Measurements from ENCODE around the gene GALNT9. TPM values are rescaled to one million over a fixed set of nuclear protein-coding genes. Genes with fewer than 3 reads are reported as not detected.
A peak's percentile ranks its signal among the peaks of the same experiment; 100 is the strongest.
"Not testable (repeated sequence)": the region's sequence is repeated elsewhere in the genome, so short reads cannot be mapped to it uniquely, and the experiment has no call there.

GALNT9 gene
- total RNA-seq, 1 experiment from 2014 or later = 0.36 TPM

- no peak overlapping the region for H3K27ac ChIP-seq
- DNase-seq = no peak
- H3K9me3 ChIP-seq (replicated peaks) = no peaks in the 10 kb centered on the region
- no peaks in the 10 kb centered on the region for H3K27me3 ChIP-seq
- H3K36me3 ChIP-seq = no peaks in the 10 kb centered on the region
- H3K4me1 ChIP-seq = no peaks in the 10 kb centered on the region
- no peak overlapping the region for H3K4me3 ChIP-seq
Observed at GRCh38 chr12:132227782-132228475, 101.5 kb downstream of the GALNT9 start.

- Histone ChIP-seq H3K4me3 (no peak overlapping the region), H3K27me3 (no peaks in the 10 kb centered on the region), H3K36me3 (no peaks in the 10 kb centered on the region), H3K4me1 (no peaks in the 10 kb centered on the region), H3K9me3 (replicated peaks) (no peaks in the 10 kb centered on the region), H3K27ac (no peak overlapping the region)
- no peak for DNase-seq
Observed at GRCh38 chr12:132227118-132227517, 102.3 kb downstream of the GALNT9 start.

DNA sequence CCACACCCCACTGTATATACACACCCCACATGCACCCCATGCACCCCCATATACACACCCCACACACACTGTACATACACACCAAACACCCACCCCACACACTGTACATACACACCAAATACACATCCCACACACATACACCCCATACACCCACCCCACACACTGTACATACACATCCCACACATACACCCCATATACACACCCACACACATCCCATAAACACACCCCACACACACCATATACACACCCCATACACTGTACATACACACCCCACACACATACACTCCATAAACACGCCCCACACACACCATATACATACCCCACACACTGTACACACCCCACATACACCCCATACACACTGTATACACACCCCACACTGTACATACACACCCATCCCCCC is 102.8 kb downstream of the GALNT9 start:
- Histone ChIP-seq H3K36me3 (no peaks in the 10 kb centered on the region), H3K9me3 (replicated peaks) (no peaks in the 10 kb centered on the region), H3K27me3 (no peaks in the 10 kb centered on the region), H3K27ac (no peak overlapping the region), H3K4me1 (no peaks in the 10 kb centered on the region), H3K4me3 (no peak overlapping the region)
- DNase-seq = no peak

- no peak for DNase-seq
- Histone ChIP-seq H3K4me3 (no peak overlapping the region), H3K27me3 (no peaks in the 10 kb centered on the region), H3K9me3 (replicated peaks) (no peaks in the 10 kb centered on the region), H3K4me1 (no peaks in the 10 kb centered on the region), H3K36me3 (no peaks in the 10 kb centered on the region), H3K27ac (no peak overlapping the region)
Observed at GRCh38 chr12:132225214-132225613, 104.2 kb downstream of the GALNT9 start.

- Histone ChIP-seq H3K9me3 (replicated peaks) (no peaks in the 10 kb centered on the region), H3K4me3 (no peak overlapping the region), H3K27ac (no peak overlapping the region)
Observed at GRCh38 chr12:132224484-132224883, 104.9 kb downstream of the GALNT9 start.

DNA sequence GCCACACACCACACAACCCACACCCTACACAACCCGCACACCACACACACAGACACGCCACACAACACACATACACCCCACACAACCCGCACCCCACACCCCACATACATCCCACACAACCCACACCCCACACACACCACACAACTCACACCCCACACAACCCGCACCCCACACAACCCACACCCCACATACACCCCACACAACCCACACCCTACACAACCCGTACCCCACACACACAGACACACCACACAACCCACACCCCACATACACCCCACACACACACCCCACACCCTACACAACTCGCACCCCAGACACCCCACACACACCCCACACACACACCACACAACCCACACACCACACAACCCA is 106.6 kb downstream of the GALNT9 start:
- DNase-seq = no peak
- Histone ChIP-seq H3K27me3 (no peaks in the 10 kb centered on the region), H3K4me3 (no peak overlapping the region), H3K4me1 (peaks cover 5% of the 10 kb centered on the region; the same call in 1 of the 2 replicates), H3K9me3 (replicated peaks) (no peaks in the 10 kb centered on the region), H3K27ac (no peak overlapping the region), H3K36me3 (no peaks in the 10 kb centered on the region)

More at GRCh38 chr12:132224484-132224883, 104.9 kb downstream of the GALNT9 start:
- no peak for DNase-seq
- no peaks in the 10 kb centered on the region for H3K4me1 ChIP-seq
- H3K27me3 ChIP-seq = no peaks in the 10 kb centered on the region
- no peaks in the 10 kb centered on the region for H3K36me3 ChIP-seq

GRCh38 chr12:132222096-132222807 is 107.1 kb downstream of the GALNT9 start:
- Histone ChIP-seq H3K36me3 (no peaks in the 10 kb centered on the region), H3K4me1 (peaks cover 5% of the 10 kb centered on the region; the same call in 1 of the 2 replicates), H3K4me3 (no peak overlapping the region), H3K27ac (no peak overlapping the region), H3K27me3 (no peaks in the 10 kb centered on the region), H3K9me3 (replicated peaks) (no peaks in the 10 kb centered on the region)
- DNase-seq = peak; percentile 72 to 77

DNA sequence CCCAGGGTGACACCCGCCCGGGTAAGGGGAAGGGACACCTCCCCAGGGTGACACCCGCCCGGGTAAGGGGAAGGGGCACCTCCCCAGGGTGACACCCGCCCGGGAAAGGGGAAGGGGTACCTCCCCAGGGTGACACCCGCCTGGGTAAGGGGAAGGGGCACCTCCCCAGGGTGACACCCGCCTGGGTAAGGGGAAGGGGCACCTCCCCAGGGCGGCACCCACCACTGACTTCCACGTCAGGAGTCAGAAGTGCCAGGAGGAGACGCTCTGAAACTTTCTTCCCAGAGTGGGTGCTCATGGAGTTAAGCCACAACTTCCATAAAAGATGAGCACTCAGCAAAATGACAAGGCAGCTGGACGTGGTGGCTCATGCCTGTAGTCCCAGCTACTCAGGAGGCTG is 109.6 kb downstream of the GALNT9 start:
- not testable (repeated sequence) for H3K4me3 ChIP-seq; H3K9me3 ChIP-seq (replicated peaks); H3K36me3 ChIP-seq; H3K27ac ChIP-seq; DNase-seq; H3K27me3 ChIP-seq; H3K4me1 ChIP-seq

DNA sequence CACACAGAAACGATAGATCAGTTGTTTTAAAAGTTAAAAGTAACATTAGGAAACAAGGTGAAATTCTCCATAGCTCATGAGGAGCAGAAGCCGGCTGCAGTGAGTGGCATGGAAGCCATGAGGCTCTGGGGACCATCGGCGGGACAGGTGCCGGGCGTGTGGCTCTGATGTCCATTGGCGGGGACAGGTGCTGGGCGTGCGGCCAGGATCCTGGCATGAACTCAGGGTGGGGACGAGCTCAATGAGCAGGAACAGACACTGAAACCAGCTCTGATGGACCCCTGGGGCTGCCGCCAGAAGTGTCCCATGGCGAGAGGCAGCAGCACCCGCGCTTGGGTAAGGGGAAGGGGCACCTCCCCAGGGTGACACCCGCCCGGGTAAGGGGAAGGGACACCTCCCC is 110.1 kb downstream of the GALNT9 start:
- Histone ChIP-seq H3K9me3 (replicated peaks) (no peaks in the 10 kb centered on the region), H3K4me3 (peak overlapping the region; percentile 10; the same call in 1 of the 2 replicates), H3K36me3 (no peaks in the 10 kb centered on the region), H3K27ac (peak overlapping the region; percentile 12; the same call in 1 of the 2 replicates), H3K4me1 (peaks cover 5% of the 10 kb centered on the region; the same call in 1 of the 2 replicates), H3K27me3 (no peaks in the 10 kb centered on the region)
- DNase-seq = peak; percentile 83 to 85

GRCh38 chr12:132218915-132219314 is 110.5 kb downstream of the GALNT9 start:
- H3K4me1 ChIP-seq = peaks cover 5% of the 10 kb centered on the region; the same call in 1 of the 2 replicates
- H3K4me3 ChIP-seq = peak overlapping the region; percentile 10; the same call in 1 of the 2 replicates
- peak overlapping the region; percentile 12; the same call in 1 of the 2 replicates for H3K27ac ChIP-seq
- no peaks in the 10 kb centered on the region for H3K9me3 ChIP-seq (replicated peaks)
- peak; percentile 56 to 73 for DNase-seq
- H3K27me3 ChIP-seq = no peaks in the 10 kb centered on the region
- no peaks in the 10 kb centered on the region for H3K36me3 ChIP-seq

DNA sequence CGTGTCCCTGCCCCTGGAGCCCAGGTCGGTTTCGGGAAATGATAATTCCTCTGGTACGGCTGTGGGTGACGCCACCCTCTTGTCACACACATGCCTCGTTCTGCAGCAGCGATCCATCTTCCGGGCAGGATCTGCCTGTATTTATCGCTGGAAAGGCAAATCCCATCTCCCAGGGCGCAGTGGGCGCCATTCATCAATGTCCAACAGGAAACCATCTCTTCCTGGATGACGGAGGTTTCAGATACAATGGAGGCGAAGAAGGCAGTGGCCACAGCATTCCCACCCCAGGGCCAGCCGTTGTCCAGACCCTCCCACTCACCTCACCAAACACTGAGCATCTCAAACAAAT is 110.9 kb downstream of the GALNT9 start:
- Histone ChIP-seq H3K4me3 (peak overlapping the region; percentile 10; the same call in 1 of the 2 replicates), H3K27ac (no peak overlapping the region; the same call in 1 of the 2 replicates), H3K27me3 (no peaks in the 10 kb centered on the region), H3K36me3 (no peaks in the 10 kb centered on the region), H3K4me1 (peaks cover 5% of the 10 kb centered on the region; the same call in 1 of the 2 replicates), H3K9me3 (replicated peaks) (no peaks in the 10 kb centered on the region)
- DNase-seq = peak in 1 of 2 experiments; percentile 24

GRCh38 chr12:132217800-132218526 is 111.4 kb downstream of the GALNT9 start:
- H3K4me1 ChIP-seq = peaks cover 5% of the 10 kb centered on the region; the same call in 1 of the 2 replicates

DNA sequence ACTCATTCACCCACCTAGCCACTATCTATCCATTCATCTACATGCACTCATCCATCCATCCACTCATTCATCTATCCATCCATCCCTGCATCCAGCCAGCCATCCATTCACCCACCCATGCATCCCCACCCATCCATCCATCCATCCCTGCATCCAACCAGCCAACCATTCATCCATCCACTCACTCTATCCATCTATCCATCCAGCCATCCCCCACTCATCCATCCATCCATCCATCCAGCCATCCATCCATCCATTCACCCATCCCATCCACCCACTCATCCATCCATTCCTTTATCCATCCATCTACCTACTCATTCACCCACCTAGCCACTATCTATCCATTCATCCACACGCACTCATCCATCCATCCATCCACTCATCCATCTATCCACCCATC is 112.0 kb downstream of the GALNT9 start:
- Histone ChIP-seq H3K9me3 (replicated peaks) (no peaks in the 10 kb centered on the region), H3K27ac (no peak overlapping the region), H3K4me3 (no peak overlapping the region), H3K4me1 (peaks cover 5% of the 10 kb centered on the region; the same call in 1 of the 2 replicates), H3K36me3 (no peaks in the 10 kb centered on the region), H3K27me3 (no peaks in the 10 kb centered on the region)
- DNase-seq = no peak

More at GRCh38 chr12:132217800-132218526, 111.4 kb downstream of the GALNT9 start:
- Histone ChIP-seq H3K9me3 (replicated peaks) (no peaks in the 10 kb centered on the region), H3K36me3 (no peaks in the 10 kb centered on the region), H3K4me3 (no peak overlapping the region), H3K27me3 (no peaks in the 10 kb centered on the region), H3K27ac (no peak overlapping the region)
- DNase-seq = no peak

GRCh38 chr12:132216354-132216987 is 112.9 kb downstream of the GALNT9 start:
- Histone ChIP-seq H3K9me3 (replicated peaks) (no peaks in the 10 kb centered on the region), H3K36me3 (no peaks in the 10 kb centered on the region), H3K4me3 (no peak overlapping the region), H3K4me1 (peaks cover 5% of the 10 kb centered on the region; the same call in 1 of the 2 replicates), H3K27ac (no peak overlapping the region), H3K27me3 (no peaks in the 10 kb centered on the region)
- DNase-seq = no peak
